PC-9 (cell line): ENCODE data around the gene MSH2.
"Not testable (repeated sequence)": the region's sequence is repeated elsewhere in the genome, so short reads cannot be mapped to it uniquely, and the experiment has no call there.

ENCODE experiments used
- EZH2 ChIP-seq: fragments of 200-600 bp; sonication (generic); IDR thresholded peaks from 2 replicates; pipeline ENCODE4 v1.8.0; 2017; ENCODE audit warnings: antibody characterized with exemption, low read depth
- TF ChIP-seq, protein P1 (sequence below): fragments of 200-600 bp; sonication (generic); conservative IDR thresholded peaks from 2 replicates; pipeline ENCODE4 v1.6.1; 2017; ENCODE audit warnings: mixed run types, antibody characterized with exemption, mild to moderate bottlenecking, moderate library complexity

DNA sequence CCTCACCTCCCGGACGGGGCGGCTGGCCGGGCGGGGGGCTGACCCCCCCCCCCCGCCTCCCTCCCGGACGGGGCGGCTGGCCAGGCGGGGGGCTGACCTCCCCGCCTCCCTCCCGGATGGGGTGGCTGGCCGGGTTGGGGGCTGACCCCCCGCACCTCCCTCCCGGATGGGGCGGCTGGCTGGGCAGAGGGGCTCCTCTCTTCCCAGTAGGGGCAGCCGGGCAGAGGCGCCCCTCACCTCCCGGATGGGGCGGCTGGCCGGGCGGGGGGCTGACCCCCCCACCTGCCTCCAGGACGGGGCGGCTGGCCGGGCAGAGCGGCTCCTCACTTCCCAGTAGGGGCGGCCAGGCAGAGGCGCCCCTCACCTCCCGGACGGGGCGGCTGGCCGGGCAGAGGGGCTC, 30.1 kb downstream of the MSH2 start:
- TF ChIP-seq, protein P1, sequence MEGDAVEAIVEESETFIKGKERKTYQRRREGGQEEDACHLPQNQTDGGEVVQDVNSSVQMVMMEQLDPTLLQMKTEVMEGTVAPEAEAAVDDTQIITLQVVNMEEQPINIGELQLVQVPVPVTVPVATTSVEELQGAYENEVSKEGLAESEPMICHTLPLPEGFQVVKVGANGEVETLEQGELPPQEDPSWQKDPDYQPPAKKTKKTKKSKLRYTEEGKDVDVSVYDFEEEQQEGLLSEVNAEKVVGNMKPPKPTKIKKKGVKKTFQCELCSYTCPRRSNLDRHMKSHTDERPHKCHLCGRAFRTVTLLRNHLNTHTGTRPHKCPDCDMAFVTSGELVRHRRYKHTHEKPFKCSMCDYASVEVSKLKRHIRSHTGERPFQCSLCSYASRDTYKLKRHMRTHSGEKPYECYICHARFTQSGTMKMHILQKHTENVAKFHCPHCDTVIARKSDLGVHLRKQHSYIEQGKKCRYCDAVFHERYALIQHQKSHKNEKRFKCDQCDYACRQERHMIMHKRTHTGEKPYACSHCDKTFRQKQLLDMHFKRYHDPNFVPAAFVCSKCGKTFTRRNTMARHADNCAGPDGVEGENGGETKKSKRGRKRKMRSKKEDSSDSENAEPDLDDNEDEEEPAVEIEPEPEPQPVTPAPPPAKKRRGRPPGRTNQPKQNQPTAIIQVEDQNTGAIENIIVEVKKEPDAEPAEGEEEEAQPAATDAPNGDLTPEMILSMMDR, result not testable (repeated sequence)
- TF ChIP-seq EZH2, result not testable (repeated sequence)
